Epithelial cell of proximal tubule (primary cell): Measurements from ENCODE around the gene ABHD16A. TPM values are rescaled to one million over a fixed set of nuclear protein-coding genes. Genes with fewer than 3 reads are reported as not detected.

Experiments
- DNase-seq: peaks from one replicate; pipeline ENCODE4 v3.0.0-alpha.2; 2011; ENCODE audit warnings: low read depth
- H3K4me3 ChIP-seq: 2 replicates; pipeline ENCODE4 v1.5.1; 2011; ENCODE audit warnings: low read depth, mild to moderate bottlenecking, low read length
- CTCF ChIP-seq: conservative IDR thresholded peaks from 2 replicates; pipeline ENCODE4 v1.5.1; 2012; ENCODE audit warnings: low read depth, mild to moderate bottlenecking, low read length
- total RNA-seq: library from RNA; depleted of rRNA; stranded (reverse); fragments of >200 nt; gene quantifications from 2 replicates; pipeline ENCODE4 v1.2.3, GENCODE V29; 2015

Gene ABHD16A
- total RNA-seq, 1 donor from 2014 or later: 25.4 TPM

GRCh38 chr6:31664790-31665500, 38.2 kb downstream of the ABHD16A start, which contains the start of gene GPANK1:
TSS of gene GPANK1 (minus strand) at chr6:31664997. CDS start at chr6:31664478, 519 bp downstream.
- peak within 1 kb of the TSS; percentile 98 for H3K4me3 ChIP-seq
- TF ChIP-seq CTCF: no peak
- peak; percentile 62 for DNase-seq

- DNase-seq: no peak
- TF ChIP-seq CTCF: no peak
- peak overlapping the region; percentile 98 for H3K4me3 ChIP-seq
These were observed 38.9 kb downstream of the ABHD16A start for GRCh38 chr6:31663961-31664789.

GRCh38 chr6:31663126-31663960, 39.8 kb downstream of the ABHD16A start:
- TF ChIP-seq CTCF: no peak
- no peak for DNase-seq

GRCh38 chr6:31662124-31662723, 40.9 kb downstream of the ABHD16A start:
- TF ChIP-seq CTCF: no peak
- no peak overlapping the region for H3K4me3 ChIP-seq
- no peak for DNase-seq

More at GRCh38 chr6:31663126-31663960, 39.8 kb downstream of the ABHD16A start:
- peak overlapping the region; percentile 98 for H3K4me3 ChIP-seq

GRCh38 chr6:31661262-31662123, 41.6 kb downstream of the ABHD16A start:
- DNase-seq: no peak
- H3K4me3 ChIP-seq: peak overlapping the region; percentile 85
- no peak for TF ChIP-seq CTCF
